Articular chondrocyte of knee joint (primary cell): ENCODE measurements around the gene PCDHGA4. TPM values are rescaled to one million over a fixed set of nuclear protein-coding genes. Genes with fewer than 3 reads are reported as not detected.

ENCODE experiments used
- total RNA-seq: library from RNA; depleted of rRNA; stranded (reverse); fragments of >200 nt; gene quantifications from 2 replicates; pipeline ENCODE4 v1.2.3, GENCODE V29; 2012

The PCDHGA4 gene
- total RNA-seq, 1 donor, result 8.9 TPM

GRCh38 chr5:141397756-141398551, 43.1 kb downstream of the PCDHGA4 start, which contains the start of gene PCDHGB5:
TSS of gene PCDHGB5 (plus strand) at chr5:141397947. CDS start at chr5:141398128, 181 bp downstream.

GRCh38 chr5:141402553-141403243, 47.9 kb downstream of the PCDHGA4 start, which contains the start of gene PCDHGA9:
TSS of gene PCDHGA9 (plus strand) at chr5:141402778. CDS start at chr5:141402953, 175 bp downstream.

Other genes starting within 250 kb of the PCDHGA4 start
- gene PCDHB4, start 233.2 kb upstream of the PCDHGA4 start, total RNA-seq, result 1.8 and 2.1 TPM in 2 replicates
- gene PCDHB5, start 219.8 kb upstream of the PCDHGA4 start, total RNA-seq, result 2.9 and 3.6 TPM in 2 replicates
- 0.65 and 0.97 TPM in 2 replicates for gene PCDHB6, start 205.0 kb upstream of the PCDHGA4 start, total RNA-seq
- 2.0 and 2.5 TPM in 2 replicates for gene PCDHB7, start 182.4 kb upstream of the PCDHGA4 start, total RNA-seq
- gene PCDHB8, start 177.2 kb upstream of the PCDHGA4 start, total RNA-seq, result 0.52 and 1.1 TPM in 2 replicates
- 3.1 and 4.4 TPM in 2 replicates for gene PCDHB16, start 172.6 kb upstream of the PCDHGA4 start, total RNA-seq
- gene PCDHB9, start 167.9 kb upstream of the PCDHGA4 start, total RNA-seq, result 0.91 and 2.3 TPM in 2 replicates
- 2.2 and 2.5 TPM in 2 replicates for gene PCDHB10, start 162.7 kb upstream of the PCDHGA4 start, total RNA-seq
- gene PCDHB11, start 155.4 kb upstream of the PCDHGA4 start, total RNA-seq, result 1.4 and 1.7 TPM in 2 replicates
- 1.0 and 1.3 TPM in 2 replicates for gene PCDHB12, start 146.3 kb upstream of the PCDHGA4 start, total RNA-seq
- 2.7 and 4.0 TPM in 2 replicates for gene PCDHB13, start 141.1 kb upstream of the PCDHGA4 start, total RNA-seq
- gene PCDHB14, start 131.7 kb upstream of the PCDHGA4 start, total RNA-seq, result 3.8 and 4.4 TPM in 2 replicates
- gene PCDHB15, start 109.6 kb upstream of the PCDHGA4 start, total RNA-seq, result 1.7 and 1.9 TPM in 2 replicates
- 0.32 and 0.39 TPM in 2 replicates for gene SLC25A2, start 51.0 kb upstream of the PCDHGA4 start, total RNA-seq
- 61.7 and 84.2 TPM in 2 replicates for gene TAF7, start 34.2 kb upstream of the PCDHGA4 start, total RNA-seq
- gene PCDHGA1, start 24.5 kb upstream of the PCDHGA4 start, total RNA-seq, result 1.4 and 1.9 TPM in 2 replicates
- gene PCDHGA2, start 16.3 kb upstream of the PCDHGA4 start, total RNA-seq, result 4.7 and 4.9 TPM in 2 replicates
- gene PCDHGA3, start 11.2 kb upstream of the PCDHGA4 start, total RNA-seq, result 3.7 and 6.2 TPM in 2 replicates
- 4.1 and 6.1 TPM in 2 replicates for gene PCDHGB1, start 4.9 kb upstream of the PCDHGA4 start, total RNA-seq
- 6.5 and 6.8 TPM in 2 replicates for gene PCDHGB2, start 5.0 kb downstream of the PCDHGA4 start, total RNA-seq
- gene PCDHGA5, start 9.1 kb downstream of the PCDHGA4 start, total RNA-seq, result 5.6 and 6.5 TPM in 2 replicates
- 8.4 and 8.6 TPM in 2 replicates for gene PCDHGB3, start 15.2 kb downstream of the PCDHGA4 start, total RNA-seq
- gene PCDHGA6, start 18.9 kb downstream of the PCDHGA4 start, total RNA-seq, result 7.8 and 10.4 TPM in 2 replicates
- 9.0 and 10.6 TPM in 2 replicates for gene PCDHGA7, start 27.7 kb downstream of the PCDHGA4 start, total RNA-seq
- 24.4 and 26.2 TPM in 2 replicates for gene PCDHGB4, start 32.7 kb downstream of the PCDHGA4 start, total RNA-seq
- gene PCDHGA8, start 37.6 kb downstream of the PCDHGA4 start, total RNA-seq, result 5.6 and 5.7 TPM in 2 replicates
- 27.7 and 35.0 TPM in 2 replicates for gene PCDHGB5, start 42.9 kb downstream of the PCDHGA4 start, total RNA-seq
- 10.1 and 11.1 TPM in 2 replicates for gene PCDHGA9, start 47.8 kb downstream of the PCDHGA4 start, total RNA-seq
- 7.9 and 9.5 TPM in 2 replicates for gene PCDHGB6, start 53.0 kb downstream of the PCDHGA4 start, total RNA-seq
- 15.3 and 17.9 TPM in 2 replicates for gene PCDHGA10, start 58.0 kb downstream of the PCDHGA4 start, total RNA-seq
- gene PCDHGB7, start 62.7 kb downstream of the PCDHGA4 start, total RNA-seq, result 25.6 and 26.2 TPM in 2 replicates
- 20.1 and 24.1 TPM in 2 replicates for gene PCDHGA11, start 66.0 kb downstream of the PCDHGA4 start, total RNA-seq
- 25.1 and 30.2 TPM in 2 replicates for gene PCDHGA12, start 75.5 kb downstream of the PCDHGA4 start, total RNA-seq
- 122 and 161 TPM in 2 replicates for gene PCDHGC3, start 120.9 kb downstream of the PCDHGA4 start, total RNA-seq
- gene PCDHGC4, start 130.0 kb downstream of the PCDHGA4 start, total RNA-seq, result 5.6 and 6.4 TPM in 2 replicates
- 4.7 and 8.1 TPM in 2 replicates for gene PCDHGC5, start 134.1 kb downstream of the PCDHGA4 start, total RNA-seq